OCI-LY3 (cell line): ENCODE measurements around the gene CNNM2.

Experiments used
- EZH2phosphoT487 ChIP-seq: fragments of 200-600 bp; shearing (Covaris generic); IDR thresholded peaks from 2 replicates; pipeline ENCODE4 v1.6.1; 2018; ENCODE audit warnings: antibody characterized with exemption, mixed run types, low read depth
- TF ChIP-seq, protein P1 (sequence below): fragments of 200-600, 300-600 bp; sonication (generic); IDR thresholded peaks from 2 replicates; pipeline ENCODE4 v1.5.1; 2014; ENCODE audit warnings: antibody characterized with exemption, low read length, low read depth

DNA sequence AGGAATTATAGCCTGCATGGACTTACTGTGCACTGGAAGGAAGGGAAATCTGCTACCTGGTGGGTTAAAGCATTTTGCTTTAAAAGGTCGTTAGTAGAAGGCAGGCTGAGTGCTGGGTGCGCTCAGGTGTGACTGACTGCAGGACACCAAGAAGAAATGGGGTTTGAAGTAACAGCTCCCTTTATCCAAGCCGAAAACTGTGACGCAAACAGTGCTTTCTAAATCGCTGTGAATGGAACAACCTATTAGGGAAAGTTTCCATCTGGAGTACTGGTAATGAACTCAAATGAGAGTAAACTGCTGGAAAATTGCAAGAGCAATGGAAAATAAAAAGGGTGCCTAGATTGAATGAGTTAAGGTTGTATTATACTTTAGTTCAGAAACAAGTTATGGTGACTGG lies 95.3 kb downstream of the CNNM2 start:
- TF ChIP-seq, protein P1, sequence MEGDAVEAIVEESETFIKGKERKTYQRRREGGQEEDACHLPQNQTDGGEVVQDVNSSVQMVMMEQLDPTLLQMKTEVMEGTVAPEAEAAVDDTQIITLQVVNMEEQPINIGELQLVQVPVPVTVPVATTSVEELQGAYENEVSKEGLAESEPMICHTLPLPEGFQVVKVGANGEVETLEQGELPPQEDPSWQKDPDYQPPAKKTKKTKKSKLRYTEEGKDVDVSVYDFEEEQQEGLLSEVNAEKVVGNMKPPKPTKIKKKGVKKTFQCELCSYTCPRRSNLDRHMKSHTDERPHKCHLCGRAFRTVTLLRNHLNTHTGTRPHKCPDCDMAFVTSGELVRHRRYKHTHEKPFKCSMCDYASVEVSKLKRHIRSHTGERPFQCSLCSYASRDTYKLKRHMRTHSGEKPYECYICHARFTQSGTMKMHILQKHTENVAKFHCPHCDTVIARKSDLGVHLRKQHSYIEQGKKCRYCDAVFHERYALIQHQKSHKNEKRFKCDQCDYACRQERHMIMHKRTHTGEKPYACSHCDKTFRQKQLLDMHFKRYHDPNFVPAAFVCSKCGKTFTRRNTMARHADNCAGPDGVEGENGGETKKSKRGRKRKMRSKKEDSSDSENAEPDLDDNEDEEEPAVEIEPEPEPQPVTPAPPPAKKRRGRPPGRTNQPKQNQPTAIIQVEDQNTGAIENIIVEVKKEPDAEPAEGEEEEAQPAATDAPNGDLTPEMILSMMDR, result no peak
- TF ChIP-seq EZH2phosphoT487, result no peak
